ENCODE measurements around the gene CCNF.
A peak's percentile ranks its signal among the peaks of the same experiment; 100 is the strongest.

CCNF gene

DNA sequence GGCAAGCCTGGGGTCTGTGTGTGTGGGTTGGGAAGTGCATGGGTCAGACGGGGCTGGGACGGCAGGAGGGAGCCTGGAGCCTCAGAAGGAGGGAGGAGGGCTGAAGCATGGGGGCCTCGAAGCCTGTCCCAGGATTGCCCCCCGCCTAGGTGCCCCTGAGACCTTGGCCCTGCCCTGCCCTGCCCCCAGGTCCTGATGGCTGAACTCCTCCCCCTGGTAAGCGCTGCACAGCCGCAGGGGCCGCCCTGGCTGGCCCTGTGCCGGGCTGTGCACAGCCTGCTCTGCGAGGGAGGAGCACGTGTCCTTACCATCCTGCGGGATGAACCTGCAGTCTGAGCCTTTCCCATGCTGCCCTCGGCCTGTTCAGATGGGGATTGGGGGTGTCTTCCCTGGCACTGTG, 35.1 kb downstream of the CCNF start:
- H3K36me3 Mint-ChIP-seq (ENCODE audit: insufficient read depth): peaks cover 2% of the 10 kb centered on the region
- peaks cover 5% of the 10 kb centered on the region for H3K4me1 Mint-ChIP-seq
- H3K4me3 Mint-ChIP-seq: no peak overlapping the region
- H3K27me3 Mint-ChIP-seq: peaks cover 13% of the 10 kb centered on the region
- no peak overlapping the region for H3K27ac Mint-ChIP-seq (ENCODE audit: low read depth)
- no peaks in the 10 kb centered on the region for H3K9me3 Mint-ChIP-seq
- DNase-seq (ENCODE audit: low spot score in 2 of 2): no peak
- no peak for ATAC-seq (replicated peaks; ENCODE audit: extremely low read depth, poor library complexity, severe bottlenecking)

DNA sequence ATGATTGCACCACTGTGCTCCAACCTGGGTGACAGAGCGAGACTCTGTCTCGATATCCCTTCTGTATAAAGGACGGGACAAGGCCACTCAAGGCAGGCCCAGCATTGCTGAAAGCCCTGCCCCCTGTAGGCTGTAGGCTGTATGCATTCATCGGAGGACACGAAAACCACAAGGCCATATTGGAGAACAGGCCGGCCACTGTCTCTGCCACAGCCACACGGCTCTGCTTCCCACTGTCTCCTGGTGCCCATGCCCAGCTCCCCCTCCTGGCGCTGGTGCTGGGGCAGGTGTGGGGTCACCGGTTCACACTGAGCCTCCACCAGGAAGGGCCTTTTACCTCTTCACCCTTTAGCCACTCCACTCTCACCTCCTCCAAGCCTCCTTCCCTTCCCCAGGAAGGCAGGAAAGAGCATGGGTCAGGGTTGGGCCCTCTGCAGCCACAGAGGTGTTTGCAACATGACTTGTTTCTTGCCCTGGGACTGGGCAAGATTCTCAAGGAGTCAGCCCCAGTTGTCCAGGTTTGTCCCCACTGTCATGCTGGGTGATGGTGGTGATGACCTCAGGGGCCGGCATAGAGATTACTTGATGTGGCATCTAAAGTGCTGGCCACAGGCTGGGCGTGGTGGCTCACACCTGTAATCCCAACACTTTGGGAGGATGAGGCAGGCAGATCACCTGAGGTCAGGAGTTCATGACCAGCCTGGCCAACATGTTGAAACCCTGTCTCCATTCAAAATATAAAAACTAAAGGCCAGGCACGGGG, 36.6 kb downstream of the CCNF start:
- H3K4me1 Mint-ChIP-seq: no peaks in the 10 kb centered on the region
- H3K4me3 Mint-ChIP-seq: no peak overlapping the region
- H3K9me3 Mint-ChIP-seq: no peaks in the 10 kb centered on the region
- no peak overlapping the region for H3K27ac Mint-ChIP-seq (ENCODE audit: low read depth)
- ATAC-seq (replicated peaks; ENCODE audit: extremely low read depth, poor library complexity, severe bottlenecking) (no peak), DNase-seq (ENCODE audit: low spot score in 2 of 2) (no peak)
- peaks cover 1% of the 10 kb centered on the region for H3K36me3 Mint-ChIP-seq (ENCODE audit: insufficient read depth)
- H3K27me3 Mint-ChIP-seq: peaks cover 28% of the 10 kb centered on the region

DNA sequence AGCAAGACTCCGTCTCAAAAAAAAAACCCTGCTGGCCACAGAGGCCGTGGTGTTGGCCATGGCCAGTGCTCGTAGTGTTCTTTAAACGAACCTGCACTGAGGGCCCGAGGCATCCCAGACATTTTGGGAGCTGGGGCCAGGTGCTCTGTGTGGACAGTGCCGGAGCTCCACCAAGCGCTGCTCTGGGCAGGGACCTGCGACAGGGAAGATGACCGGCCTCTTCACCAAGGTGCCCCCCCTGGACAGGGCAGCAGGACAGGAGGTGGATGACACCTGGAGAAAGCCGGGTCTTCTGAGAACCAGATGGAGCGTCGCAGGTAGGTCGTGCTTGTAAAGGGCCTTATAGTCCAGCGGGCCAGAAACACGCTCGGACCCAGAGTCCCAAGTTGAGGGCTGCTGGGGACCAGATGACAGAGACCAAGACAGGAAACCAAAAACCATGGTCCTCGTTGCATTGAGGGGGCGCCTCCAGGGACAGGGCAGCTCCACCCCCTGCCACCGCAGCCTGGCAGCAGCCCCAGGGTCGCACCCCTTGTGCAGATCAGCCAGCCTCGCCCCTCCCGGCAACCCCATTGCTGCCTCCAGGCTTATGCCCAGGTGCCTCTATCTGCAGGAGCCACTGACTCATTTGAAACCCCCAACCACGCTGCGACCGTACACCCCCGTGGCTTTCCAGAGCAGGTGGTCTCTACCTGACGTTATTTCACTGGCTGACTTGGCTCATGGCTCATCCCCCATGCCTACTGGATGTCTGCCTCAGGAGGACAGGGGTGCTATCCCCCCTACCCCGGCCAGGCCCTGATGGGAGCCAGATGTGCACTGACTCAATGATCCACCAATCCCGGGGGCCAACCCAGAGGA, 37.6 kb downstream of the CCNF start:
- Mint-ChIP-seq H3K36me3 (ENCODE audit: insufficient read depth) (peaks cover 1% of the 10 kb centered on the region), H3K27me3 (peaks cover 28% of the 10 kb centered on the region), H3K4me3 (no peak overlapping the region), H3K4me1 (no peaks in the 10 kb centered on the region), H3K27ac (ENCODE audit: low read depth) (no peak overlapping the region), H3K9me3 (no peaks in the 10 kb centered on the region)
- ATAC-seq (replicated peaks; ENCODE audit: extremely low read depth, poor library complexity, severe bottlenecking) (no peak), DNase-seq (ENCODE audit: low spot score in 2 of 2) (no peak)

DNA sequence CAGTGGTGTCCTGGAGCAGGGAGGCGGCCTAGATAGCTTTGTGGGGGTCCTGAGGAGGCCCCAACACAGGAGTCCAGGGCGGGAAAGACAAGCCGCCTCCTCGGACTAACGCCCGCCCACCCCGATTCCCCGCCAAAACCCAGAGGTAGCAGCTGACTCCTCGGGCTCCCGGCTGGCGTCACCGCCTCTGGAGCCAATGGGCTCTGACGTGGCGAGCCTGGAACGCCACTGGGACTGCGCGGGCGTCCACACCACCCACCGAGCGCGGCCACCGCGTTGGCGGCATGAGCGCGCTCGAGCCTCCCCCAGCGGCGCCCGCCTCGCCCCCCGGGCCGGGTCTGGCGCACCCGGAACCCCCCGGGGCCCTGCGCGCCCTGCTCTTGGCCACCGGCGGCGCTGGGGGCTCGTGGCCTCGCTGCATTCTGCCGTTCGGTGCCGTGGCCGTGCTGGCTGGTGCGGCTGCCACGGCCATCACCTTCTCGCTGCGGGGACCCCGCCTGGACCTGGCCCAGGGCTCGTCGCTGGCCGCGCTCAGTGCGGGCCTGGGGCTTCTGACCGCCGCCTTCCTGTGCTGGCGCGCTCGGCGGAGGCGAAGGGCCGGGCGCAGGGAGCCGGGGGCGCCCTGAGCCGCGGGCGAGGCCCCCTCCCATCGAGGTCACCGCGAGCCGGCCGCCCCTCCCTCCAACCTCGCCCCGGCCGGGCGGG, 38.4 kb downstream of the CCNF start:
- no peak for DNase-seq (ENCODE audit: low spot score in 2 of 2)
- no peaks in the 10 kb centered on the region for H3K4me1 Mint-ChIP-seq
- no peaks in the 10 kb centered on the region for H3K9me3 Mint-ChIP-seq
- ATAC-seq (replicated peaks; ENCODE audit: extremely low read depth, poor library complexity, severe bottlenecking): no peak
- H3K27ac Mint-ChIP-seq (ENCODE audit: low read depth): no peak overlapping the region
- H3K27me3 Mint-ChIP-seq: peaks cover 28% of the 10 kb centered on the region
- peaks cover 1% of the 10 kb centered on the region for H3K36me3 Mint-ChIP-seq (ENCODE audit: insufficient read depth)
- no peak overlapping the region for H3K4me3 Mint-ChIP-seq

DNA sequence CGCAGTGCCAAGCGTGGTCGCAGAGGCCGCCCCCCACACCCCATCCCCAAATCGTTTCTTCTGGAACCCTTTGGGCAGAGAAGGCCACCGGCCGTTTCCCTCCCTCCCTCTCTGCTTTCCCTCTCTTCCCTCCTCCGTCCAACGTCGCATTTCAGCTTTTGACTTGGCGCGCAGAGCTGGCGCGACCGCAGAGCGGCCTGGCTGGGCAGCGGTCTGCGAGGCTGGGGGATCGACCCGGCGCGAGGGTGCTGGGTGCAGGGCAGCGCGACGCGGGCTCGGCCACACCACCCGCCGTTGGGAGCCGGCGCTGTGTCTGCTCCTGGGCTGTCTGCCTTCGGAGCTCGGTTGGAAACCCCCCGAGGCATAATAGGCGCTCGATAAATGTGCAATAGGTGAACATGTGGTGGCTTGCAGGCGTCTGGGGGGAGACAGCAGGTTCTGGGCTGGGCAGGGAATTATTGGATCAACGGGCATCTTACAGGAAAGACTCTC, 39.0 kb downstream of the CCNF start:
- H3K9me3 Mint-ChIP-seq: no peaks in the 10 kb centered on the region
- H3K36me3 Mint-ChIP-seq (ENCODE audit: insufficient read depth): peaks cover 1% of the 10 kb centered on the region
- H3K27ac Mint-ChIP-seq (ENCODE audit: low read depth): no peak overlapping the region
- ATAC-seq (replicated peaks; ENCODE audit: extremely low read depth, poor library complexity, severe bottlenecking): peak; percentile 49
- peaks cover 6% of the 10 kb centered on the region for H3K4me1 Mint-ChIP-seq
- H3K27me3 Mint-ChIP-seq: peaks cover 34% of the 10 kb centered on the region
- peak overlapping the region; percentile 51 for H3K4me3 Mint-ChIP-seq
- DNase-seq (ENCODE audit: low spot score in 2 of 2): no peak

DNA sequence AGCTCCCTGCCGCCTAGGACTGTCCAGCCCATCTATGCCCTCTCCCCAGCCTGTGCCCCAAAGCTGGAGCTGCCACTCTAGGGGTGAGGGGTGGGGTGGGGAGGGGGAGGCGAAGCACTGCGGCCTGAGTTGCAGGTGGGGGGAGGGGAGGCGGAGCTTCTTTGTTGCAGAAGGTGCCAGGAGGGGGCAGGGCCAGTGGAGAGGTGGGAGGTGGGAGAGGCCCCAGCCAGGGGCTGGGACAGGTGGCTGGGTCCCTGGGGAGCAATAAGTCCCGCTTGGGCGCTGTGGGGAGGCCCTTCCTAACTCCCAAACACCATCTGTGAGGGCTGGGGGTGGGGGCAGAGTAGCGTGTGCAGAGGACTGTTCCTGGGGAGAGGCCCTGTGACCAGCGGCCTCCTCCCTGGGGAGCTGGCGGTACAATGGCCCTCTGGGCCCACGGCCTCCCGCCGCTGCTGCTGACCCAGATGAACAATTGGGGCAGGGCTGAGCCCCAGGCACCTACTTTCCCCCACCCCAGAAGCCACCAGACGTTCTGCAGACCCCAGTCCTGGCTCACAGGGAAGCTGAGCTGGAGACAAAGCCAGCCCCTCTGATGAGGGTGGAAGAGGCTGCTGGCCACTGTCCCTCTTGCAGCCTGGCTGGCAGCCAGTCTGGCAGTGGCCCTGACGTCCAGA, 39.6 kb downstream of the CCNF start:
- H3K4me3 Mint-ChIP-seq: peak overlapping the region; percentile 51
- H3K27me3 Mint-ChIP-seq: peaks cover 36% of the 10 kb centered on the region
- no peak overlapping the region for H3K27ac Mint-ChIP-seq (ENCODE audit: low read depth)
- H3K4me1 Mint-ChIP-seq: peaks cover 7% of the 10 kb centered on the region
- H3K36me3 Mint-ChIP-seq (ENCODE audit: insufficient read depth): peaks cover 1% of the 10 kb centered on the region
- ATAC-seq (replicated peaks; ENCODE audit: extremely low read depth, poor library complexity, severe bottlenecking) (no peak), DNase-seq (ENCODE audit: low spot score in 2 of 2) (no peak)
- no peaks in the 10 kb centered on the region for H3K9me3 Mint-ChIP-seq

DNA sequence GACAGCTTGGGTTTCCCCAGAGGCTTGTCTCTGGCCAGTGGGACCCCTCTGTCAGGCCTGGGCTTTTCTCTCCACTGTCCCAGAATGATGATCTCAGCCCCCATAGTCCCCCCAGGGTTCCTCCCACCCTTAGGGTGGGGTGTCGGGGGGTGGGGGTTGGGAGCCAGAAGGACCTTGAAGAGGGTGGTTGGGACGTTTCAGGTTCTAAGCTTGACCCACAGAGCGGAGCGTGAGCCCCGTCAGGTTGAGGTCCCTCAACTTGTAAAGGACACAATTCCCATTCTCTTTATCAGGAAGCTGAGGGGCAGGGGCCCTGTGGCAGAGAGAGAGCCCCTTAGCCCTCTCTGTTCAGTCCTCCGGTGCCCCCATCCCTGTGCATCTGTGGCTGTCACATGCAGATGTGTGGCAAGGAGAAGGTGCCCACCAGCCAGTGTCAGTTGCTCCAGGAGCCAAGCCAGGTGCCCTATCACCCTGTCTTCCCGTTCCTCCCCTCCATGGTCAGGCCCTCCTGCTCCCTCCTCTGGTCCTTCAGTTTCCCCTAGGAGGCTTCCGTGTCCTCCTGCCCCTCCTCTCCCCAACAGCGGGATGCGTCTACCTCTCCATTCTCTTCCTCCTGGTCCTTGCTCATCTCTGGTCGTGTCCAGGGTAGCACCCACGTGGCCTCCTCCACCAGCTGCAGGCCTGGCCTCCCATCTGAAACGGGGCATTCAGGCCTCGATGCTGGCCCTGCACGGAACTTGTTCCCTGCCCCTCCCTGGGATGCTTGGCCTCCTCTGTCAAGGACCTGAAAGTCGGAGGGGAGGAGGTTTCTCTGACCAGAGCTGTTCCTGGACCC, 40.4 kb downstream of the CCNF start:
- H3K27ac Mint-ChIP-seq (ENCODE audit: low read depth): no peak overlapping the region
- no peak overlapping the region for H3K4me3 Mint-ChIP-seq
- H3K27me3 Mint-ChIP-seq: peaks cover 36% of the 10 kb centered on the region
- ATAC-seq (replicated peaks; ENCODE audit: extremely low read depth, poor library complexity, severe bottlenecking) (no peak), DNase-seq (ENCODE audit: low spot score in 2 of 2) (no peak)
- H3K36me3 Mint-ChIP-seq (ENCODE audit: insufficient read depth): peaks cover 1% of the 10 kb centered on the region
- peaks cover 7% of the 10 kb centered on the region for H3K4me1 Mint-ChIP-seq
- H3K9me3 Mint-ChIP-seq: no peaks in the 10 kb centered on the region

DNA sequence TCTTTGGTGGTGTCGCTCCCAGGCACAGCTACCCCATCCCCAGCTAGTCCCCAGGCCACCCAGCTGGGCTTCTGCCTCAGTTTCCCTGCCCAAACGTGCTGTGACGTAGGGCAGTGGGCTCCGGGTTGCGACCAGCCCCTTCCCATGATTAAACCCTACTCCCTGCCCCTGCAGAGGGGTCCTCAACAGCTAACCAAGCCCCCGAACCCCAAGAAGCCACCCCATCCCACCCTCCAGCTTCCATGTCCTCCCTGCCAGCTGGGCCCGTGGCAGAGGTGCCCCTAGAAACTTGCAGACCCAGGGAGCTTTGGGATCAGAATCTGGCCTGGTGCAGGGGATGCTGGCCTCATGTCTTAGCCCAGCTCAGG, 41.0 kb downstream of the CCNF start:
- no peak overlapping the region for H3K4me3 Mint-ChIP-seq
- H3K4me1 Mint-ChIP-seq: peaks cover 7% of the 10 kb centered on the region
- peaks cover 1% of the 10 kb centered on the region for H3K36me3 Mint-ChIP-seq (ENCODE audit: insufficient read depth)
- no peak for ATAC-seq (replicated peaks; ENCODE audit: extremely low read depth, poor library complexity, severe bottlenecking)
- H3K27ac Mint-ChIP-seq (ENCODE audit: low read depth): no peak overlapping the region
- H3K27me3 Mint-ChIP-seq: peaks cover 36% of the 10 kb centered on the region
- H3K9me3 Mint-ChIP-seq: no peaks in the 10 kb centered on the region
- no peak for DNase-seq (ENCODE audit: low spot score in 2 of 2)

DNA sequence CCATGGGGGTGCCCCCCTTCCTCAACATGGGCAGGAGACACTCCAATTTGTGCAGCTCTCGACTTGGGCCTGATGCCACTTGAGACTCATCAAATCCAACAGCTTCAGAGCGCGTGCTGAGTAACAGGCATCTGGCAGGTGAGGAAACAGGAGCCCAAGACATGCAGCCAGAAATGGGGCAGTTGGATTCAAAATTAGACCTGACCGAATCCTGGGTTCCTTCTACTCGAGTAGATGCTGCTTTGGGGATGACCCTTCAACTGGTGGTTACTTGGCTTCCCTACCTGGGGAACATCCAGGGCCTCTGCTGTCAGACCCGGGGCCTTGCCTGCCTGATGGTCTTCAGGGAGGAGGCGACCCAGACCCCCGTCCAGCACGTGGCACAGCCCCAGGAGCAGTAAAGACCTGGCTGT, 41.4 kb downstream of the CCNF start:
- Mint-ChIP-seq H3K4me1 (peaks cover 7% of the 10 kb centered on the region), H3K27me3 (peaks cover 36% of the 10 kb centered on the region), H3K27ac (ENCODE audit: low read depth) (no peak overlapping the region), H3K4me3 (no peak overlapping the region), H3K36me3 (ENCODE audit: insufficient read depth) (peaks cover 1% of the 10 kb centered on the region), H3K9me3 (no peaks in the 10 kb centered on the region)
- DNase-seq (ENCODE audit: low spot score in 2 of 2) (no peak), ATAC-seq (replicated peaks; ENCODE audit: extremely low read depth, poor library complexity, severe bottlenecking) (no peak)

DNA sequence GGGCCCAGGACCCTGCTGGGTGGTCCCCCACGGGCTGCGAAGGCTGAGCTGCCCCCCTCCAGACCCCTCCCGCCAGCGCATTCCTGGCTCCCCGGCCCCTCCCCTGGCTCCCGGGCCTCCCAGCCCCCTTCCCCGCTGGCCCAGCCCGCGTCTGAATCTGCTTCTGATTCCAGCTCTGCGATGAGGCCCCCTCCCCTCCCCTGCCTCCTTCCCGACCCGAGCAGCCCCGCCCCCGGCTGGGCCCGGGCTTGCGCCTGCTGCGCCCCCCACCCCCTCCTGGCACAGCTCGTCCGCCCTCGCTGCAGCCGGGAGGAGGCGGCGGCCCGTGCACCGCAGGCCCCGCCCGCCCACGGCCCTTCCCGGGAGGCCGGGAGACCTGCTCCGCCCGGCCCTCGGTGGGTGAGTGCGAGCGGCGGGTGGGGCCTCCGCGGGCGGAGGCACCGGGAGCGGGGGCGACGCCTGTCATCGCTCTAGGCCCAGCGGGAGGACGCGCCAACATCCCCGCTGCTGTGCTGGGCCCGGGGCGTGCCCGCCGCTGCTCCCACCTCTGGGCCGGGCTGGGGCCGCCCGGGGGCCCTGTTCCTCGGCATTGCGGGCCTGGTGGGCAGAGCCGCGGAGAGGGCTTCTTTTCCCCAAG, 41.9 kb downstream of the CCNF start, which contains the start of gene NTN3:
Gene NTN3, plus strand, starts transcription at position 282 of the 637 bp plus-strand sequence. CDS start 405 bp downstream, outside the sequence.
- Mint-ChIP-seq H3K4me3 (no peak within 1 kb of the TSS), H3K27me3 (peaks cover 36% of the 10 kb centered on the region), H3K9me3 (no peaks in the 10 kb centered on the region), H3K4me1 (peaks cover 9% of the 10 kb centered on the region), H3K36me3 (ENCODE audit: insufficient read depth) (peaks cover 1% of the 10 kb centered on the region), H3K27ac (ENCODE audit: low read depth) (no peak within 1 kb of the TSS)
- DNase-seq (ENCODE audit: low spot score in 2 of 2): no peak
- ATAC-seq (replicated peaks; ENCODE audit: extremely low read depth, poor library complexity, severe bottlenecking): no peak

Measured in central memory CD8-positive, alpha-beta T cell (primary cell).